DMS53 (cell line): ENCODE measurements around the gene CDH4.
"Not testable (repeated sequence)": the region's sequence is repeated elsewhere in the genome, so short reads cannot be mapped to it uniquely, and the experiment has no call there.

Experiments used
- DNase-seq: peaks from one replicate; lab custom pipeline; 2025; lab: John Stamatoyannopoulos, UW

Gene CDH4

DNA sequence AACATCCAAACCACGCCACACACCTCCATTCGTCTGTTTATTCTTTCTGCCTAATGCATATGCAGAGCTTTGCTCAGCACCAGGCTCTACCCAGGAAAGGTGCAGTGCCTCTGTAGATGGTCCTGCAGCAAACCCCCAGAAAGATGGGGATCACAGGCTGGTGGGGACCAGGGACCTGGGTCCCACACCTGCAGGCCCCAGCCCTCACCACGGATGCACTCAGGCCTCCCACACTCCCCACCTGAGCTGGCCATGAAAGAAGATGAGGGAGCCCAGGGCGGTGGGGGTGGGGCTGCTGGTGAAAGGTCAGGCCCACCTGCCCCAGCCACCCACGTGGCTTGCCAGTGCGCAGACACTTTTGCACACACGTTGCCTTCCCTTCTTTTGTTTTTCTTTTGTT is 595.9 kb downstream of the CDH4 start:
- no peak for DNase-seq

DNA sequence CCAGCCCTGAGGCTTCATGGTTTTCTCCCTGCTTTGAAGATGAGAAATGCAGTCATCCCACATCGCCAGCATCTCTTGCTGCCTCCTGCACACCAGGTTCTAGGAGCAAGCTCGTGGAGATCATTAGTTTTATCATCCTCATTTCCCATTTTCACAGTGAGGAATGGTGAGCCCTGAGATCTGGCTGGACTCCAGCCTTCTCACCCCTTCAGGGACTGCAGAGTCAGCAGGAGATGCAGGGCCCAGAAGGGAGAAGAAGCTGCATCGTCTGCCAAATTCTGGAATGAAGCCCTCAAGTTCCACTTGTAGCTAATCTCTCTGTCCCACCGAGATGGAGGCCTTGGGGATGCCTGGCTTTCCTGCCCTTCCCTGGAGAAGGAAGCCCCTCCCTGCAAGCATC is 596.8 kb downstream of the CDH4 start:
- DNase-seq = no peak

DNA sequence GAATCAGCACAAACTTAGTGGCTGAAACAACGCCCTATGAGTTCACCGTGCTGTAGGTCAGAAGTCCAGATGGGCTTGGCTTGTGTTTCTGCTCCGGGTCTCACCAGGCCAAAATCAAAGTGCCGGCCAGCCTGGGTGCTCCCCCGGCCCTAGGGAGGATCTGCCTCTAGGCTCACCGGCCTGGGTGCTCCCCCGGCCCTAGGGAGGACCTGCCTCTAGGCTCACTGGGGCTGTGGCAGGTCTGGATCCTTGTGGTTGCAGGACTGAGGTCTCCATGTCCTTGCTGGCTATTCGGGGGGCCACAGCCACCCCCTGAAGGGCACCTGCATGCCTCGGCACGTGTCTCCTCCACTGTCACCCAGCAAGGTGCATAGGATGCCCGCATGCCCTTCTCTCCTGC is 597.3 kb downstream of the CDH4 start:
- no peak for DNase-seq

DNA sequence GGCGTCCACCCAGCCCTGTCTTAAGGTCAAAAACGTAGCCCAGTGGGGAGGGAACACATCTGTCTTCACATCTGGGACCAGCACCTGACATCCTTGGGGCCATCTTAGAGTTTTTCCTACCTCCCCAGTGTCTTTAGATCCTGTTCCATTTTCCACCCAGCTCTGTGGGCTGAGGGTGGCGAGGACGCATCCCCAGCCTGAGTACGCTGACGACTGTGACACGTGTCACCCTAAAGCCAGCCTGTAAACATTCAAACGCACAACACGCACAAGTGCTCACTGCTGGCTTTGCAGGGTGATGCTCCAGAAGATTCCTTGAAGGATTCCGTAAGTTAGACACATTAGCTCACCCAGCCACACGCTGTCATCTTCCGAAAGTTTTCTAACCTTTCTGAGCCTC is 597.8 kb downstream of the CDH4 start:
- DNase-seq = no peak

DNA sequence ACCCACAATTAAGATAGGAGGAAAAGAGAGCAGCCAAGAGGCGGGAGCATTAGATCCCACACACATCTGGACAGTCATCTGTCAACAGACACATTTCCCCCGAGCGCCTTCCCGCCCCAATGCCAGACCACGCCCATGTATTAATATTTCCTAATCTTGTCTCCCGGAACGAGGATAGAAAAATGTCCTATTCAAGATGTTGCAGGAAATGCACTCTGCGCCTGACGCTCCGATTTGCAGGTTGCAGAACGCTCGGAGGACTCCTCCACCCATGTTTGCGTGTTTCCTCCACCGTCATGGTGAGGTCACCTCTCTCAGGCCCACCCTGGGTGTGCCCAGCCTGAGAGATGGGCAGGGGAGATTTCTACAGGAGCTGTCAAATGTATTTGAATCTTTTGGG is 598.4 kb downstream of the CDH4 start:
- no peak for DNase-seq

DNA sequence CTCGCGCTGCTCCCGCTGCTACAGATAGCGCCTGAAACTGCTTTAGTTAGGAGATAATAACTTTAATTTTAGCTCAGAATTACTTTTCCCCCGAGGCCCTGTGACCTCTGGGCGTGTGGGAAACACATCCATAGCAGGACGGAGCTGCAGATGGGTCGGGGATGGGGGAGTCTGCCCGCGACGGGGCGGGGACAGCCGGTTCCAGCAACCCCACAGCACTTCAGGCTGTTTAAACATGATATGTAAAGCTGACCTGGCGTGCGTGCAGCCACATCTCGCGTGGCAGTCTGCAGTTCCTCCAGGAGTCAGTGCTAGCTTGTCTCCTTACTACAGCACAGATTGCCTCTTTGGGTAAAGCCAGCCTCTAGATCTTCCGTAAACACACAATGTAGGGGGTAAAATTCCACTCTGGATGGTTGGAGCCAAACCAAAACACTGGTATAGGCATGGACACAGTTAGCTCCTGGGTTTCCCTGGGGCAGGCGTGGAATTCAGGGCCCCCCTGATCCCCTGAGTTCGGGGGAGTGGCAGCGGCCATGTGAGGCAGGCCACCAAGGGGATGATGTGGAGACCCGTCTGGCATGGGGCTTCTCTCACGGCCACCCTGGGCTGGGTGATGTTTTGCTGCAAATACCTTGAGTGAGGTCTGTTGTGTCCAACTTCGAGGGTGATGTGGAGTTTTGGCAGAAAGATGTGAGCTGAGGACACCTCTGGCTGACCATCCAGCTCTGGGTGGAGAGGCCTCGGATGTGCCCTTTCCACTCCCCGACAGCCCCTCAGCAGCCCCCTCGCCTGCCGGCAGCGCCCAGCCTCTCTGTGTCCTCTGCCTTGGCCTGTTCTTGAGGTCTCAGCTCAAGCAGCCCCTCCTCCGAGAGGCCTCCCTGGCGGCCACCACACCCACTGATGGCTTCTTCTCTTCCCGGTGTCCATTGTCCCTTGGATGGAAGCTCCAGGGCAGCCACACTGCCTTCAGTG is 599.2 kb downstream of the CDH4 start:
- no peak for DNase-seq

DNA sequence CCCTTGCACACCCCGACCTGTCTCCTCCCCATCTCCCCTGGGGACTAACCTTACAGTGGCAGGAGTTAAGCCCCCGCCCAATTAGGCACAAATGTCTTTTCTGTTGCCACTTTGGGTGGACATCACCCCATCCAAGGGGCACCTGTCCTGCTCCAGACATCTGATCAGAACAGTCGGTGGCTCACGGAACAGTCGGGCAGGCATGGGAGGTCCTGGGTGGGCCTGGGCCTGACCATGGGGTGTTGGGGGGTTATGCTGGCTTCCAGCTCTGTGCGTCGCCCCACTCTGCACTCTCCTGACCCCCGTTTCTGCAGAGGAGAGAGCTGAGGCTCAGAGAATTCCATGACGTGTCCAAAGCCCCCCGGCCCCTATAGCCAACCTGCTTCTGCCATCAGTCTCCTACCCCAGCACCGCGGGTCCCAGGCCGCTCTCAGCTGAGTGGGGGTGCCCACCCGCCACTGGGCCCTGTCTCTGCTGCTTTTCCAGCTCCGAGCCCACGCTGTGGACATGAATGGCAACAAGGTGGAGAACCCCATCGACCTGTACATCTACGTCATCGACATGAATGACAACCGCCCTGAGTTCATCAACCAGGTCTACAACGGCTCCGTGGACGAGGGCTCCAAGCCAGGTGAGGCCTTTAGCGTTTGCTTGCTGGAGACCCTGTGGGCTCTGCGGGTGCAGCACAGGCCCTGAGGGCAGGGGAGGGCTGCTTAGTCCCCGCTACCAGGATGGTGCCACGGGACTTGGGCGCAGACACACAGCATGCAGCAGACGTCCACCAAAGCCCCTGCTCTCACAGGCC is 600.4 kb downstream of the CDH4 start:
- DNase-seq = no peak

DNA sequence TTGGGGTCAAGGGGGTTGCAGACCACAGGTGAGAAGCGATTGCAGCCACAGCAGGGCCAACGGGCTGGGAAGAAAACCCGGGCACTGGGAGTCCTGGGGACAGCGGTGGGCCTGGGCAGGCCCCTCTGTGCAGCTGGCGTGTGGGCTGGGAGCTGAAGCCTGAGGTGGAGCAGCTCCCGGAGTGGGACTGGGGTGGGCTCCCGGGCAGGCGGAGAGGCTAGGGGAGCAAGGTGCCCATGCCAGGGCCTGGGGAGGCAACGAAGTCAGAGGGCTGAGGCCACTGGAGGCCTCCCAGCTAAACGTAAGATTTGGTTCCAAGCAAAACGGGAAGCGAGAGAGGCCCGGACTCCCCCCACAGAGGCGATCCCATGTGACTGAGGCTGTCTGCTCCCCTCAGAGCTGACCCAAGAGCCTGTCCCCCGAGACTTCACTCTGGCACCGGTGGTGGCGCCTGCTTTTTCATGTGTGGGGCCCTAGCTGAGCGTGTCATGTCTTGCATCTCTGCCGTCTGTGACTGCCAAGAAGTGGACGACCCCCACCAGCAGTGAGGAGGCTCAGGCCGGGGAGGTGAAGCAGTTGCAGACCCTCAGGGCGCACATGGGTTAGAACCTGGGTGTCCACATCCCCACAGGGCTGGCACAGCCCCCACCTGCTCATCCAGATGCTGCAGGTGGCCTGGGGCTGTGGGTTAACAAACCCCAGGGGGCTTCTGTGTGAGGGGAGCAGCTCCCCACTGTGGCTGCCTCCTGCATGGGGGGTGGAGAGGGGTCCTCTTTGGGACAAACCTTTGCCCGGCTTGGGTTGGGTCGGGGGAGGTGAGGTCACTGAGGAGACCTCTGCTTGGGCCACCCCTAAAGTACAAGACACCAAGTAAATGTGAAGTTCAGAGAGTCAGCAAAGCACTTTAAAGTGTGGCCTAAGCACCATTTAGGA is 601.3 kb downstream of the CDH4 start:
- no peak for DNase-seq

DNA sequence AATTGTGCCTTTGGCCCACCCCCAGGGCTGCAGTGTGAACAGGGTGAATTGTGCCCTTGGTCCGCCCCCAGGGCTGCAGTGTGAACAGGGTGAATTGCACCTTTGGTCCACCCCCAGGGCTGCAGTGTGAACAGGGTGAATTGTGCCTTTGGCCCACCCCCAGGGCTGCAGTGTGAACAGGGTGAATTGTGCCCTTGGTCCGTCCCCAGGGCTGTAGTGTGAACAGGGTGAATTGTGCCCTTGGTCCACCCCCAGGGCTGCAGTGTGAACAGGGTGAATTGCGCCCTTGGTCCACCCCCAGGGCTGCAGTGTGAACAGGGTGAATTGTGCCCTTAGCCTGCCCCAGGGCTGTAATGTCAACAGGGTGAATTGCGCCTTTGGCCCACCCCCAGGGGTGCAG is 602.5 kb downstream of the CDH4 start:
- not testable (repeated sequence) for DNase-seq

DNA sequence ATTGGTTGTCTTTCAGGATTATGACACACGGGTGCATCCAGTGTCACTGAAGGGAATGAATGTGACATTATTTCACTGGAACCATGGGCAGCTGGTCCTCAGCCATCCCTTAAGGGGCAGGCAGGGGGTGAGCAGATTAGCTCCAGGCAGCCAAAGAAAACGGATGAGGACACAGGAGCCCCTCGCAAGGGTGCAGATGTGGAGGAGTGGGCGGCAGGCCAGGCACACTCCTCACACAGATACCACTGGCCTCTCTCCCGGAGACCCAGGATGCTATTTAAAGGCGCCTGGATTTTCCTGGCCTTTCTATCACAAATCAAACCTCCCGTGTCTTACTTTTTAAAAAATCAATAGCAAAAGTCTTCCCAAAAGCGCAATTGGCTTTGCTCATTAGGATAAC is 603.2 kb downstream of the CDH4 start:
- no peak for DNase-seq

DNA sequence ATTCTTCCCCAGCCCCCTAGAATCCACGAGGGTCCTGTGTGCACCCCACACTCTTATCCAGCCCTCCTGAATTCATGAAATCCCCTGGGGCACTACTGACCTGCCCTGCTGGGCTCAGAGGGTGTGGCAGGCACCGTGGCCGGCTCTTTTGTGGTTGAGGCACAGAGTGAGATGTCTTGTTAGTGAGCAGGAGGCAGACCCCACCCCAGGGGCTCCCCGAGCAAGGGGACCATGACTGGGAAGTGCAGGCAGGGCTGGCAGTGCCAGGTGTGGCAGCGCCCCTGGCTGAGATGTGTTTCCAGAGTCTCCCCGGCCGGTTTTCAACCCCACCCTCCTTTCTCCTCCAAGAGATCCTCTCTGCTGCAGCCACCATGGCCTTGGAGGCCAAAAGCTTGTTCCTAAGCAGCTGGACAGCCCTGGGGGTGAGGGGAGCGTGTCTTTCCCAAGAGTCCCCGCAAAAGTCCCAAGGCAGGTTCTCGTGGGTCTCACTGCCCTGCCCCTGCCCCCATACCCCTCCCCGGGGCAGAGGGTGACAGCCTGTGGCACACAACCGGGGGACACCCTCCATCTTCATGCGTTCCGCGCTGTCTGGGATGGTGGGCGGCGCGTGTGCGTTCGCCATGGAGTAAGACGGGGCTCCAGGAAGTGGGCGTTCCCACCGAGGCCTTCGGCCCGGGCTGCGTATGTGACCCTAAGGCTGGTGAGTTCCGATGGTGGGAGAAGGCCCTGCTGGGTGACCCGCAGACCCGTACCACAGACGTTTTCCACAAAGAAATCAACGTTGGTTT is 604.8 kb downstream of the CDH4 start:
- DNase-seq = no peak

DNA sequence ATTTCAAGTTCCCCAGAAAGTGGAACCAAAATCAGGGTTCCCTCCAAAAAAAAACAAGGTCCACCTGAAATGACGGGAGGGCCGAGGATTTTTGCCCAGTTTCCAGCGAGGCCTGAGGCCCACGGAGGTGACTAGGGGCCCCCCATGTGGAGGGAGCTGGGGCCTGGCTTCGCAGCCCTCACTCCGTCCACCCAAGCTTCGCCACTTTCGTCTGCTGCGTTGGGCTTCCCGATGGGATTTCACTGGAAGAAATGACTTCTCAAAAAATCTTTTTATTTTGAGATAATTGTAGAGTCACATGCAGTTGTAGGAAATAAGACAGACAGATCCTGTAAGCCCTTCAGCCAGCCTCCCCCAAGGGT is 605.3 kb downstream of the CDH4 start:
- DNase-seq = no peak

DNA sequence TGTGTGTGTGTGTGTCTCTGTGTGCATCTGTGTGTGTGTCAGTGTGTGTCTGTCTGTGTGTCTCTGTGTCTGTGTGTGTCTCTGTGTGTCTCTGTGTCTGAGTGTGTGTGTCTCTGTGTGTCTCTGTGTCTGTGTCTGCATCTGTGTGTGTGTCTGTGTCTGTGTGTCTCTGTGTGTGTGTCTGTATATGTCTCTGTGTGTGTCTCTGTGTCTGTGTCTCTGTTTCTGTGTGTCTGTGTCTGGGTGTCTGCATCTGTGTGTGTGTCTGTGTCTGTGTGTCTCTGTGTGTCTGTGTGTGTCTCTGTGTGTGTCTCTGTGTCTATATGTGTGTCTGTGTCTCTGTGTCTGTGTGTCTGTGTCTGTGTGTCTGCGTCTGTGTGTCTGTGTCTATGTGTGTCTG is 605.8 kb downstream of the CDH4 start:
- no peak for DNase-seq

DNA sequence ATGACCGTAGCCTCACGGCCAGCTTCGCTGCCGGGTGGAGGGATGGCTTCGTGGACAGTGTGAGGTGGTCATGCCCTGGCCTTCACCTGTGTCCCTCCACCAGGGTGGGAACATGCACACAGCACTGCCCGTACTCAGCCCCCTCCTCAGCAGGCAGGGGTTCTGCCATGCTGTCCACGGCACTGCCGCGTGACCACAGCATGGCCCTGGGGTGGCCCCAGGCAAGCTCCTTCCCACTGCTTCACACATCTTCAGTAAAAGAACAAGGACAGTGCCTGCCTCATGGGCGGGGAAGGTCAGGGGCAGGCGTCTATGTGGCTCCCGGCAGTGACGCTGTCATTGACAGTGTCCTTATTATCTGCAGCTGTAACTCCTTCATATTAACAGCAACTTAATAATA is 607.7 kb downstream of the CDH4 start:
- DNase-seq = no peak

DNA sequence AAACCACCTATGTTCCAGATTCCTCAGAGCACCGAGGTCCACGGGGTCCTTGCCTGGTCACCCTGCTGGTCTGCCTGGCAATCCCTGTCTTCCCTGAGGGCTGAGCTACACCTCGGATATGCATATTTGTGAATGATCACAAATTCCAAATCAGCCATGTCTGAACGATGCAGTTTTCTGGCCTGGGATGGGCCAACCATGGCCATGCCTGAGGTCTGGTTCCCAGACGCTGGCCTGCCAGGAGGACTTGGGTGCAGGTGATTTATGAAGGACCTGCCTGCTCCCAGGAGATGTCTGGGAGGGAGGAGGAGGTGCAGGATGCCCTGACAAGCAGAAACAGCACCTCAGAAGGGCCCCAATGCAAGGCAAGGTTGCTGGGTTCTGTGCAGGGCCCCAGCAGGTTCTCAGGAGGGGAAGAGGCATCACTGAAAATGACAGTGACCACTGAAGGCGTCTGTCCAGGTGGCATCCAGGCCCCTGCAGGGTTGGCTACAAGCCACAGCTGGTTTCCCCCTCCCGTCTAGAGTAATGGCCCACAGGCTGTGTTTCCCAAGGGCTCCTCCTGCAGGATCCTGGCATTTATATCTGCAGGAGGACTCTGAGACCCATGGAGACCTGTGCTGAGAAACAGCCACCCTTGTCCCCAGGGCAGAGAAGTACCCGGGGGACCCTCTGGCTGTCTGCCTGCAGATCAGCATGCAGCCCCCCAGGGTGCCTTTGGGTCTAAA is 608.4 kb downstream of the CDH4 start:
- DNase-seq = no peak

DNA sequence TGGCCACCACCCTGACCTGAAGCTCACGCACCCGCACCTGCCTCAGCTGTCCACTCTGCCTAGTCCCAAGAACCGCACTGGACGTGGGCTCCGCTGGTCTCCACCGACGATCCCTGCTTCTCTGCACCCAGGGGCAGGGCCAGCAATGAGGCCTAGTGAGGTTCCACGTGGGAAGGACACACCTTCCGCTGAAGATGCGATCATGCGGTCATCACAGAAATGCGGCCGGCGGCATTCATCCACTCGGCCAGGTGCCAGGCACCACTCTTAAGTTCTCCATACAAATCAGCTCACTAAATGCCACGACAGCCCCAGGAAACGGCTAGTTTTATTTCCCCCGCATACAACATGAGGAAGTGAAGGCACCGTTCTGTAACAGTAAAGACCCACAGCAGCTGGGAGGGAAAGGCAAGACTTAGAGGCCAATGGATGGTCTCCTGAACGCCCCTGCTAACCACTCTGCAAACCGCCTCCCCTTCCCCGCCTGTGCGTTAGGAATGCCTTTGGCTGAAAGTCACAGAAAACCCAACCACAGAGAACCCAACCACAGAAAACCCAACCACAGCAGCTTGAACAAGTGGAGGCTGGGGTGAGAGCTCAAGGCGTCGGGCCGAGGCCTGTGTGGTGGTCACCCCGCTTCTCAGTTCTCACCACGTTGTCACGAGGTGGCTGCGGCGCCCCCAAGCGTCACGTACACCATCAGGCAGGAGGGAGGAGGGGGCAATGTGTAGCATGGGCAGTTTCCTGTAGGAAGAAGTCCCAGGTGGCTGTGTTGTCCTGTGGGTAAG is 609.2 kb downstream of the CDH4 start:
- DNase-seq = no peak

DNA sequence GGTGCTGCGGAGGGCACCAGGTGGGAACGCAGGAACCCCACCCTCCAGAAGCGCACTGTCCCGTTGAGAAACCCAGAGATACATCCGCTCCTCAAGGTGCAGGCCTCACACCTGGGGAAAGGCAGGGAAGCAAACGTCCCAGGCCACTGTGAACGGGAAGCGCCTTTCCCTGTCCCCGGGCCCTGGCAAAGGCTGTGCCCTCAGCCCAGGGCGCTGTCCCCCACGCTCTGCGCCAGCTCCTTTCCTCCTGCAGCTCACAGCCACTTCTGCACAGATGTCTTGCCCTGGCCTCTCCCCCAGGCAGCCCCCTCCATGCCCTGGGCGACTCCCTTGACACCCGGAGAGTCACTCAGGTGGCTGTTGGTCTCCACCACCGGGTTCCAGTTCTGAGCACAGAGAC is 609.8 kb downstream of the CDH4 start:
- no peak for DNase-seq

DNA sequence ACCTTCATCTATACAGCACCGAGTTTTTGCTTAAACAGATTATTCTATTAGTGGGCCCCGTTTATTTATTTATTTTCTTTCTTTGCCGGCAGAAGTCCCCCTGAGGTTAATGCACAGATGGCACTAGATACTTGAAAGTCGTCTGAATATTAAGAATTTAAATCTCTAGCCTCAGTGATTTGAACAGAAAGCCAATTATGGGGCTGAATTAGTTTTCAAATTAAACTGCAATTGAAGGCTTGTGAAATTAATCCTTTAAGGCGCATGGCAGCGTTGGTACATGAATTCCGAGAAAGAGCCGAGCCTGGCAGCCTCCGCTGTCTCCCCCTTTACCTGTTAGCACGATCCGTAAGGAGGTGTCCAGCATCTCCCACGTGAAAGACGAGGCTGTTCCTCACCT is 610.8 kb downstream of the CDH4 start:
- no peak for DNase-seq

DNA sequence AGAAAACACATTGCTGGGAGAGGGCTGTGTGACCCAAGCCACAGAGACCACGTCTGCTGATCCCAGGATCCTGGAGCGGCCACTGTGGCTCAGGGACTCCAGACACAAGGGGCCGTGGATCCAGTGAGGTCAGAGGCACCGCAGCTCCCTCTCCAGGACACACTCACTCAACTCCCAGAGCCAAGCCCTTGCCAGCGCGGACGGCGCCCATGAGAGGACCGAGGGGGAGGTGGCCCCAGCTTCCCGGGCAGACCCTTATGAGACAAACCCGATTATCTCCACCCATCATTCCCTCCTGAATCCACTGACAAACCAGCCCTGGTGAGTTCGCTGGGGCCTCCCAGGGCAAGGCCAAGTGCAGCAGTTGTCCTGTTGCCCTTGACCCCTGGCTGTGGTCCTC is 612.4 kb downstream of the CDH4 start:
- DNase-seq = no peak

DNA sequence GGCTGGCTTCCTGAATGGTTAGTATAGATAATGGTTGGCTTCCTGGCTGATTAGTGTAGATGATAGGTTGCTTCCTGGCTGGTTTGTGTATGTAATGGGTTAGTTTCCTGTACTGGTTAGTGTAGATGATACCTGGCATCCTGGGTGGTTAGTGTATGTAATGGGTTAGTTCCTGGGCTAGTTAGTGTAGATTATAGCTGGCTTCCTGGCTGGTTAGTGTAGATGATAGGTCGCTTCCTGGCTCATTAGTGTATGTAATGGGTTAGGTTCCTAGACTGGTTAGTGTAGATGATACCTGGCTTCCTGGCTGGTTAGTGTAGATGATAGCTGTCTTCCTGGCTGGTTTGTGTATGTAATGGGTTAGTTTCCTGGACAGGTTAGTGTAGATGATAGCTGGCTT is 613.3 kb downstream of the CDH4 start:
- no peak for DNase-seq
